Stomach (tissue), 8 donors: Measurements from ENCODE around the gene KLHDC8B. TPM values are rescaled to one million over a fixed set of nuclear protein-coding genes. Genes with fewer than 3 reads are reported as not detected.

Source experiments
- polyA plus RNA-seq, 3 donors: library from polyadenylated mRNA; stranded (reverse); fragments of 200-250 nt; gene quantifications; one replicate each; pipeline ENCODE4 v1.2.3, GENCODE V29; 2013
- total RNA-seq, 5 donors: library from RNA; depleted of rRNA; stranded (reverse); fragments of >200 nt; gene quantifications; one replicate each; pipeline versions ENCODE4 v1.1.0 to v1.2.3, GENCODE V29; 2014 to 2016
- donor health status: healthy with polysubstance abuse.
- donor health status: Bipolar disorder and iron deficiency.
- donor health status: healthy.

The KLHDC8B gene
- total and polyA plus RNA-seq, 8 donors = 11.6 to 41.1 (median 19.1) TPM

Other genes starting within 250 kb of the KLHDC8B start
- 100 to 1,000 TPM in 3 of 5 donors, 10 to 100 TPM in 2; 34.0 to 383 (median 158) TPM for gene P4HTM, start 181.4 kb upstream of the KLHDC8B start, total RNA-seq
- 10 to 100 TPM; 19.1 to 49.2 (median 21.2) TPM for gene P4HTM, start 181.4 kb upstream of the KLHDC8B start, polyA plus RNA-seq
- gene WDR6, start 164.2 kb upstream of the KLHDC8B start, total RNA-seq = 100 to 1,000 TPM in 4 of 5 donors, 10 to 100 TPM in 1; 51.6 to 184 (median 151) TPM
- 100 to 1,000 TPM in 1 of 3 donors, 10 to 100 TPM in 2; 59.4 to 133 (median 65.3) TPM for gene WDR6, start 164.2 kb upstream of the KLHDC8B start, polyA plus RNA-seq
- 10 to 100 TPM in 4 of 5 donors, 1 to 10 TPM in 1; 2.3 to 74.1 (median 47.1) TPM for gene DALRD3, start 153.0 kb upstream of the KLHDC8B start, total RNA-seq
- 10 to 100 TPM; 34.9 to 41.4 (median 35.0) TPM for gene DALRD3, start 153.0 kb upstream of the KLHDC8B start, polyA plus RNA-seq
- 10 to 100 TPM; 41.3 to 74.8 (median 44.9) TPM for gene NDUFAF3, start 149.5 kb upstream of the KLHDC8B start, total RNA-seq
- gene NDUFAF3, start 149.5 kb upstream of the KLHDC8B start, polyA plus RNA-seq = 100 to 1,000 TPM in 1 of 3 donors, 10 to 100 TPM in 2; 93.3 to 105 (median 94.2) TPM
- gene IMPDH2, start 142.2 kb upstream of the KLHDC8B start, total RNA-seq = 100 to 1,000 TPM in 3 of 5 donors, 10 to 100 TPM in 2; 50.4 to 159 (median 107) TPM
- 100 to 1,000 TPM in 2 of 3 donors, 10 to 100 TPM in 1; 90.9 to 156 (median 107) TPM for gene IMPDH2, start 142.2 kb upstream of the KLHDC8B start, polyA plus RNA-seq
- gene QRICH1, start 77.5 kb upstream of the KLHDC8B start, total RNA-seq = 100 to 1,000 TPM in 1 of 5 donors, 10 to 100 TPM in 4; 27.2 to 105 (median 63.4) TPM
- 10 to 100 TPM; 16.1 to 29.7 (median 19.4) TPM for gene QRICH1, start 77.5 kb upstream of the KLHDC8B start, polyA plus RNA-seq
- 100 to 1,000 TPM; 151 to 418 (median 217) TPM for gene QARS1, start 66.8 kb upstream of the KLHDC8B start, total RNA-seq
- gene QARS1, start 66.8 kb upstream of the KLHDC8B start, polyA plus RNA-seq = 100 to 1,000 TPM; 241 to 303 (median 265) TPM
- 10 to 100 TPM; 21.6 to 77.2 (median 57.1) TPM for gene USP19, start 50.8 kb upstream of the KLHDC8B start, total RNA-seq
- gene USP19, start 50.8 kb upstream of the KLHDC8B start, polyA plus RNA-seq = 10 to 100 TPM; 15.6 to 16.6 (median 15.7) TPM
- 100 to 1,000 TPM; 195 to 578 (median 552) TPM for gene LAMB2, start 38.5 kb upstream of the KLHDC8B start, total RNA-seq
- 100 to 1,000 TPM; 198 to 333 (median 200) TPM for gene LAMB2, start 38.5 kb upstream of the KLHDC8B start, polyA plus RNA-seq
- 10 to 100 TPM in 3 of 5 donors, 1 to 10 TPM in 2; 2.3 to 22.6 (median 12.9) TPM for gene CCDC71, start 5.3 kb upstream of the KLHDC8B start, total RNA-seq
- gene CCDC71, start 5.3 kb upstream of the KLHDC8B start, polyA plus RNA-seq = 10 to 100 TPM; 11.4 to 15.6 (median 12.6) TPM
- 10 to 100 TPM in 1 of 5 donors, 1 to 10 TPM in 4; 2.7 to 32.7 (median 3.9) TPM for gene C3orf62, start 105.6 kb downstream of the KLHDC8B start, total RNA-seq
- gene C3orf62, start 105.6 kb downstream of the KLHDC8B start, polyA plus RNA-seq = 1 to 10 TPM; 1.7 to 7.6 (median 2.5) TPM
- 100 to 1,000 TPM in 2 of 5 donors, 10 to 100 TPM in 3; 21.9 to 123 (median 29.9) TPM for gene USP4, start 168.5 kb downstream of the KLHDC8B start, total RNA-seq
- 10 to 100 TPM; 22.7 to 25.8 (median 22.9) TPM for gene USP4, start 168.5 kb downstream of the KLHDC8B start, polyA plus RNA-seq
- gene GPX1, start 186.8 kb downstream of the KLHDC8B start, total RNA-seq = 100 to 1,000 TPM in 3 of 5 donors, 10 to 100 TPM in 2; 58.4 to 350 (median 155) TPM
- 100 to 1,000 TPM; 344 to 452 (median 355) TPM for gene GPX1, start 186.8 kb downstream of the KLHDC8B start, polyA plus RNA-seq
- 100 to 1,000 TPM; 107 to 380 (median 374) TPM for gene RHOA, start 240.4 kb downstream of the KLHDC8B start, total RNA-seq
- 100 to 1,000 TPM; 218 to 461 (median 340) TPM for gene RHOA, start 240.4 kb downstream of the KLHDC8B start, polyA plus RNA-seq
- gene TCTA, start 240.8 kb downstream of the KLHDC8B start, total RNA-seq = 10 to 100 TPM in 4 of 5 donors, not detected in 1; 10.3 to 39.8 (median 18.4) TPM
- gene TCTA, start 240.8 kb downstream of the KLHDC8B start, polyA plus RNA-seq = 10 to 100 TPM; 18.3 to 31.2 (median 22.1) TPM